HG02943 (cell line): ENCODE data around the gene NEB.
"Not testable (repeated sequence)": the region's sequence is repeated elsewhere in the genome, so short reads cannot be mapped to it uniquely, and the experiment has no call there.

ENCODE experiments used
- ATAC-seq: cut with Tn5 transposase; IDR thresholded peaks from one replicate; pipeline ENCODE4 v1.9.1; 2021; ENCODE audit warnings: mild to moderate bottlenecking, low read depth, moderate library complexity; ENCODE audit not compliant: unreplicated experiment

Gene NEB

GRCh38 chr2:151761687-151762086 lies 27.4 kb upstream of the NEB start:
- ATAC-seq = no peak

- ATAC-seq = no peak
Measured at GRCh38 chr2:151761193-151761592, 26.9 kb upstream of the NEB start.

GRCh38 chr2:151760139-151760650 lies 25.9 kb upstream of the NEB start:
- ATAC-seq = no peak

DNA sequence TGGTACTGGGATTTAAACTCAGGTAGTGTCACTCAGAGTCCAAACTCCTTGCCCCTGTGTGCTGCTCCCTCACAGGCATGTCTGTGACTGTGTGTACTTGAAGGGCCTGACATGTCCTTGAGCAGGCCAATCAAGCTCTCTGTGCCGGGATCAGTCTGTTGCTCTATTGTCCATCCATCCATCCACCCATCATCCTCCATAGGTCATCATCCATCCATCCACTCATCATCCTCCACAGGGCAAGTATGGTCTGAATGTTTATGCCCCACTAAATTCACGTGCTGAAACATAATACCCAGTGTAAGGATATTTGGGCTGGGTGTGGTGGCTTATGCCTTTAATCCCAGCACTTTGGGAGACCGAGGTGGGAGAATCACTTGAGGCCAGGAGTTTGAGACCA lies 24.5 kb upstream of the NEB start:
- no peak for ATAC-seq

DNA sequence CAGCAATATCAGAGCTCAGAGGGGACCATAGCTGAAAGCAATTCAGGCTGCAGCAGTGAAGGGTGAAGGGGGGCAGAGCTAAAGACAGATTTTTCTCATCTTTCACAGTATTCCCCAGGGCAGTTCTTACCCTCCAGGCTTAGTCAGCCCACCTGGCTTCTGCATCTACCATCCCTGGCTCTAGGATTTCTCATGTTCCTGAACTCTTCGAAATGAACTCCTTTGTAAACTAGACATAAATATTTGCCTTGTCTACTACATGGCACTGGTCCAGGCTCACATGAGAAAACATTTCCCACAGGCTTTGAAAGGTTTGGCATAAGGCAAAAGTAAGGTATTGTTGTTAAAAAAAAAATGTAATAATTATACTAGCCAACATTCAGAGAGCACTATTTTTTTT lies 23.6 kb upstream of the NEB start:
- ATAC-seq = no peak

DNA sequence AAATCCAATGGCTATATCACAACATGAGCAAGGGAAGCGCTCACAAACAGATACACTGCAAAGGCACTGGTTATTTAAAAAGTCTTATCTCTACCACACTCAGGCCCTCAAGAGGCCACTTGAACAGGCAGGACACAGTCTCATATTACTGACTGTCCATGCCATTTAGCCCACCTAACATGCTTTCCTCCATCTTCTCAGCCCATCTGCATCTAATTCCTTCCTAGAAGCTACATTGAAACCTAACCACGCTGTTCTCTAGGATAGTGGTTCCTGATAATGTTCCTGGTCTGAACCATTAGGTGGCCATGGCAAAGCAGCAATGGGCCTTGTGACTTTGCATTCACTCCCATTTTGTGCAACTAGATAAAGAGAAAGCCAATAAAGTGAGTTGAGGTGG lies 22.5 kb upstream of the NEB start:
- ATAC-seq = no peak

DNA sequence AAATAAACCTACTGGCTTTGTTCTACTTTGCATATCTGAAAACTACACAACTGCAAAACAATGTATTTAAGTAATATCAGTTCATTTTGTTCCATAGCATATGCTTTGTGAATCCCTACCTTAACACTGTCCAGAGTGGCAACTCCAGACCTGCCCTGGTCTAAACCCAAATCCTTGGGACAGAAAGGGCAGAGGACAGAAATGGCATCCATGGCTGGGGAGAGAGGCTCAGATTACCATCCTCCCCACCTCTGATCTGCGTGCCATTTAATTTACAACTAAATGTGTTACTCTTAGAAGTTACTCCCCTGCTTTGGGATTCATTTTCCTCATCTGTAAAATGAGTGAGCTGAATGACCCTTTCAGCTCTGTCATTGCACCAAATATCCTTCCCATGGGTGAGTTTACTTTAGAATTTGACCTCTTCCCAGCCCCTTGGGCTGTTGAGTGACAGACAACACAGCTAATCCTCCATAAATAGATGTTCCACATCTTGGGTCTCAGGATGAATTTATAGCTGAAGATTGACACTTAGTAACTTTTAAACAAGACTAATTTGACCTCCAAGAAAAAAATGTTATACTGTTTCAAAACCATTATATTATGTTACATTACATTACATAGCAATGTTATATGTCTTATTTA lies 20.1 kb upstream of the NEB start:
- ATAC-seq = no peak

DNA sequence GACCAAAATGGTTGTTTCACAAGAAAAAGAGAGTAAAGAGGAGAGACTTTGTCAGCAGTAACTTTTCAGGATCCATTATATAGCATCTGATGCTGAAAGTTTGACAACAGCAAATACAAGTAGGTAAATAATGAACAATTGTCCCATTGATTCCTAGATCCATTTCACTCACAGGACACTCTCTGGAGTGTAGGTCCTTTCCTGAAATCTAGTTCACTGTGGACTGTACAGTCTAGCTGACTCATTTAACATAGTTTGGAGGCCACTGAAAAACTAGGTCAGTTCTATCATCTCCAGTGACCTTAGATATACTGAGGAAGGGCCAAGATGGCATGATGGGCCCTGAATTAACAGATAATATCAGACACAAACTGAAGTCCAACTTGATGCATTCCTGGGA lies 19.3 kb upstream of the NEB start:
- ATAC-seq = no peak

DNA sequence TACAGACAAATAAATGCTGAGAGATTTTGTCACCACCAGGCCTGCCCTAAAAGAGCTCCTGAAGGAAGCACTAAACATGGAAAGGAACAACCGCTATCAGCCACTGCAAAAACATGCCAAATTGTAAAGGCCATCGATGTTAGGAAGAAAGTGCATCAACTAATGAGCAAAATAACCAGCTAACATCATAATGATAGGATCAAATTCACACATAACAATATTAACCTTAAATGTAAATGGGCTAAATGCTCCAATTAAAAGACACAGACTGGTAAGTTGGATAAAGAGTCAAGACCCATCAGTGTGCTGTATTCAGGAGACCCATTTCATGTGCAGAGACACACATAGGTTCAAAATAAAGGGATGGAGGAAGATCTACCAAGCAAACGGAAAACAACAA lies 11.0 kb upstream of the NEB start:
- ATAC-seq = not testable (repeated sequence)

- ATAC-seq = no peak
Measured at GRCh38 chr2:151730262-151730975, 3.9 kb downstream of the NEB start.

- ATAC-seq = no peak
Measured at GRCh38 chr2:151729837-151730236, 4.4 kb downstream of the NEB start.

- no peak for ATAC-seq
Measured at GRCh38 chr2:151729415-151729811, 4.9 kb downstream of the NEB start.

GRCh38 chr2:151728804-151729414 lies 5.4 kb downstream of the NEB start:
- no peak for ATAC-seq

- no peak for ATAC-seq
Measured at GRCh38 chr2:151727593-151728552, 6.4 kb downstream of the NEB start.

- ATAC-seq = no peak
Measured at GRCh38 chr2:151721161-151721560, 13.1 kb downstream of the NEB start.

DNA sequence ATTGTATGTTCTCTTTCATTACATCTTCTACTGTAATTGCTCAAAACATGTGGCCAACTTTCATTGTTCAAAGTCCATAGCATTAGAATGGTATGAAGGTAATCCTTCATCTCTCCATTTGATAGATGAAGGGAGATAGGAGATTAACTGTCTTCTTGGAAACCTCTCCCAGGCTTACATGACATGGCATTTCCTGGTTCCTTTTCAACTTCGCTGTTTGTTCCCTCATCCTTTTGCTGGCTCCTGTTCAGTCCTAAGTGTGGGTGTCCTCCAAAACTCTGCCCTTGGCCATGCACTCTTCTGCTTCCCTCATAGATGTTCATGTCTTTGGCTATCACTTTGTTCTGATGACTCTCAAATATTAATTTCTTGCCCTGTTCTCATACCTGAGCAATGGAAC lies 13.8 kb downstream of the NEB start:
- ATAC-seq = no peak

DNA sequence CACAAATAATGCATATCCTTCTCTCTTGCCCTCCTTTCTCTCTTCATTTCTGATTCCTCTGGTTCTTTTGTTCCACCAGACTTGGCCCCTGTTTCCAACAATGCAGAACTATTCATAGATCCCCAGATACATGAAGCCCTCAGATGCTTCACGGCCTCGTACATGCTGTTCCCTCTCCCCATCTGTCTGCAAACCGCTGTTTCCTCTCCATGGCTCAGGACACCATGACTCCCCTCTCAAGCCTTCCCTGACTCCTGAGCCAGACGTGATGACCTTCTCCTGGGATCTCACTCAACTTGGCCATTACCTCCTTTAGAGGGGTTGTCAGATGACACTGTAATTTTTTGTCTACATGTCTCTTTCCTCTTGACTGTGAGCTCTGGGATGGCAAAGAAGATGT lies 15.5 kb downstream of the NEB start:
- no peak for ATAC-seq

DNA sequence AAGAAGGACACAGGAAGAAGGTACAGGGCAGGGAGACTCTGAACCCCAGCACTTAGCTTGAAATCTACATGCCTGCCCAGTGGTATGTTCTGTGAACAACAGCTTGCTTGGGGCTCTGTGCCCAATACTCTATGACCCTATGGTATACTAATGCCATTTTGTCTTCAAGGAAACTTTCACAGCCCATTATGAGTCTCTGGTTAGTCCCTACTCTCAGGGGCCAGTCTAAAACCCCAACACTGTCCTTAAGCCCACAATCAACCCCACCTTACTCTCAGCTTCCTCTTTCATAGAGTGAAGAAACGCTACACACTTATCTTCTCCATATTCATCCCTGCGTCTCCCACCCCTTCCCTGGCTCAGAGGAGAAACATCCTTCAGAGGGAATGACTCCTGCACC lies 16.0 kb downstream of the NEB start:
- ATAC-seq = no peak

DNA sequence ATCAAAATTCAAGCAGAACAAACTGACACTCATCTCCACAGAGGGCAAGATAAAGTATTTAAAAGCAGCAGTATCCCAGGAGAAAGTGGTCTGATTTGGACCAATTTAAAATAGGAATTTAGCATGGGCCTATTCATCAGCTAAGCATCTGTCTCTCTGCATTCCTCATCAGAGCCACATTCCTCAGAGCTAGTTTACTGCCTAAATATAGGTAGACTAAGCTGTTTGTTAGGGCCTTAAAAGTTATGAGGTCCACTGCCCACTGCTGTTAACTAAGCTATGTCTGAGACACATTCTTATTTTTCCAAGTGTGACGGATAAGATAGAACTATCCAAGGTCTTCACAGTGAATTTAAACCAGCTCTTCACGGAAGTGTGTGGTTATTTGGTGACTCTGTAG lies 17.6 kb downstream of the NEB start:
- no peak for ATAC-seq

DNA sequence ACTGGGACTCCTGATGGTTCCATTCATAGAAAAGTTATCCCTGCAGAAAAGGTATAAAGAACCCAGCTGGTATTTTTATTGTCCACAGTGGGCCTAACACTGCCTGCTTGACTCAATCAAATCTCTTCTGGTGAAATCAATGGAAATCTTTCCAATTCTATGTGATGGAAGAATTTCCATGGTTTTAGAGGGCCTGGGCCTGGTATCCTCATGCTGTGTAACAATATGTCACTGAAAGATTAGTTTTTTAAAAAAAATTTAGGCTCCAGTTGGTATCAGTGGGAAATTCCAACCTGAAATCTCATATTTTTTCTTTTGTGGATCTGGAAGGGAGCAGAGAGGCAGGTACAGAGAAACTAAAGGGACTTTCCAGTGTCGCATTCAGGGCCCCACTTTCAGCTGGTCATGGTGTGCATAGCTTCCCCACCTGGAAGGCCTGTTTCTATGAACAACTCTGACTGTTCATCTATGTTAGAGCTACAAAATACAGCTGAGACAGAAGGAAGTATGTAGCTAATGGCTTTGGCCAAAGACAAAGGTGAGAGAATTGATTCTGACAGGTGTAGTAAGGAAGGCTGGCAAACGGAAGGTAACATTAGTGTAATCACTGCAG lies 20.9 kb downstream of the NEB start:
- ATAC-seq = no peak
